IMR-90 (cell line): Measurements from ENCODE around the gene PRPSAP1. TPM values are rescaled to one million over a fixed set of nuclear protein-coding genes. Genes with fewer than 3 reads are reported as not detected.

Experiments
- ATAC-seq: fragments of 200-7000 bp; cut with Tn5 transposase; 2 replicates; pipeline ENCODE4 v1.9.1; 2020; ENCODE audit warnings: low read depth, mild to moderate bottlenecking, moderate library complexity
- BruUV-seq: library from RNA; stranded (reverse); fragments of 400-500 nt; replicated peaks from 2 replicates; lab custom pipeline; 2021; lab: Mats Ljungman, UMichigan
- CTCF ChIA-PET: fragments of 300-600 bp; formaldehyde crosslinking; extraction: SDS; loops from one replicate; lab custom pipeline; 2021; ENCODE audit warnings: antibody characterized with exemption; lab: Yijun Ruan, JAX
- POLR2A ChIA-PET: fragments of 300-600 bp; sonication (Branson Sonifier 250); formaldehyde crosslinking; loops from one replicate; lab custom pipeline; 2022; ENCODE audit warnings: antibody characterized with exemption; ENCODE audit not compliant: unreplicated experiment; lab: Charles Lee
- DNase-seq: peaks from one replicate; pipeline ENCODE4 v3.0.0; 2013
- H2AFZ ChIP-seq: replicated peaks from 2 replicates; pipeline ENCODE3; 2013; ENCODE audit warnings: low read length, mild to moderate bottlenecking; ENCODE audit not compliant: poor library complexity
- H2AK5ac ChIP-seq: 2 replicates; pipeline ENCODE4 v1.6.1; 2013; ENCODE audit warnings: low read depth, low read length, inconsistent platforms
- H2AK9ac ChIP-seq: replicated peaks from 2 replicates; pipeline ENCODE3; 2013; ENCODE audit warnings: mild to moderate bottlenecking, low read depth, low read length, moderate library complexity; ENCODE audit not compliant: poor library complexity
- H2BK120ac ChIP-seq: 2 replicates; pipeline ENCODE4 v1.6.1; 2013; ENCODE audit warnings: low read depth, low read length, inconsistent platforms
- H2BK15ac ChIP-seq: 3 replicates; pipeline ENCODE4 v1.6.1; 2013; ENCODE audit warnings: low read depth, low read length, inconsistent platforms
- H2BK20ac ChIP-seq: 2 replicates; pipeline ENCODE4 v1.6.1; 2013; ENCODE audit warnings: low read depth, mild to moderate bottlenecking, inconsistent platforms, low read length, moderate library complexity
- H2BK5ac ChIP-seq: 2 replicates; pipeline ENCODE4 v1.6.1; 2013; ENCODE audit warnings: mild to moderate bottlenecking, low read depth, low read length, inconsistent platforms; ENCODE audit not compliant: poor library complexity, severe bottlenecking
- H3K14ac ChIP-seq: replicated peaks from 2 replicates; pipeline ENCODE4 v1.6.1; 2013; ENCODE audit warnings: low read depth, low read length, inconsistent platforms
- H3K18ac ChIP-seq: 2 replicates; pipeline ENCODE4 v1.6.1; 2013; ENCODE audit warnings: low read depth, low read length, control low read depth
- H3K23ac ChIP-seq: 2 replicates; pipeline ENCODE4 v1.6.1; 2013; ENCODE audit warnings: low read depth, low read length, inconsistent platforms
- H3K27ac ChIP-seq: 2 replicates; pipeline ENCODE4 v1.5.1; 2013; ENCODE audit warnings: mild to moderate bottlenecking, control low read depth, low read length; ENCODE audit not compliant: insufficient read depth
- H3K27me3 ChIP-seq: 2 replicates; pipeline ENCODE4 v1.6.1; 2013; ENCODE audit warnings: low read length; ENCODE audit not compliant: control insufficient read depth, insufficient read depth
- H3K36me3 ChIP-seq: 2 replicates; pipeline ENCODE4 v1.6.1; 2013; ENCODE audit warnings: low read length, mixed read lengths; ENCODE audit not compliant: control insufficient read depth, insufficient read depth
- H3K4ac ChIP-seq: 2 replicates; pipeline ENCODE4 v1.6.1; 2013; ENCODE audit warnings: low read depth, low read length, inconsistent platforms
- H3K4me1 ChIP-seq: 2 replicates; pipeline ENCODE4 v1.6.1; 2013; ENCODE audit warnings: low read length, mixed read lengths; ENCODE audit not compliant: control insufficient read depth, insufficient read depth
- H3K4me2 ChIP-seq: 2 replicates; pipeline ENCODE4 v1.6.1; 2013; ENCODE audit warnings: low read depth, mild to moderate bottlenecking, control low read depth, low read length, moderate library complexity
- H3K4me3 ChIP-seq: 2 replicates; pipeline ENCODE4 v1.5.1; 2013; ENCODE audit warnings: low read depth, mild to moderate bottlenecking, control low read depth, low read length, moderate library complexity; ENCODE audit not compliant: insufficient read depth
- H3K56ac ChIP-seq: 2 replicates; pipeline ENCODE4 v1.6.1; 2013; ENCODE audit warnings: low read length, inconsistent platforms; ENCODE audit not compliant: insufficient read depth; ENCODE audit errors: extremely low read depth
- H3K79me1 ChIP-seq, 2 experiments: 2 replicates each; pipeline ENCODE4 v1.6.1; 2013; ENCODE audit warnings: low read length in 2 of 2, inconsistent platforms in 1 of 2, low read depth in 1 of 2
- H3K9ac ChIP-seq: 2 replicates; pipeline ENCODE4 v1.6.1; 2013; ENCODE audit warnings: low read depth, low read length, control low read depth
- H3K9me1 ChIP-seq: 2 replicates; pipeline ENCODE4 v1.6.1; 2013; ENCODE audit warnings: low read length, inconsistent platforms; ENCODE audit not compliant: insufficient read depth
- H3K9me3 ChIP-seq: 2 replicates; pipeline ENCODE4 v1.6.1; 2013; ENCODE audit warnings: low read length; ENCODE audit not compliant: control insufficient read depth, insufficient read depth
- H4K20me1 ChIP-seq: 2 replicates; pipeline ENCODE4 v1.6.1; 2013; ENCODE audit warnings: low read length, inconsistent platforms; ENCODE audit not compliant: insufficient read depth
- H4K5ac ChIP-seq: 2 replicates; pipeline ENCODE4 v1.6.1; 2013; ENCODE audit warnings: mild to moderate bottlenecking, low read depth, low read length, control low read depth
- H4K8ac ChIP-seq, 2 experiments: 2 replicates each; pipeline ENCODE4 v1.6.1; 2013; ENCODE audit warnings: low read depth in 2 of 2, low read length in 2 of 2, control low read depth in 1 of 2, inconsistent platforms in 1 of 2
- H4K91ac ChIP-seq: 2 replicates; pipeline ENCODE4 v1.6.1; 2013; ENCODE audit warnings: low read depth, low read length, inconsistent platforms; ENCODE audit not compliant: insufficient read depth
- BHLHE40 ChIP-seq: fragments of 150-350 bp; IDR thresholded peaks from 2 replicates; pipeline ENCODE4 v1.6.1; 2016; ENCODE audit warnings: mild to moderate bottlenecking, low read depth, low read length
- CHD1 ChIP-seq: IDR thresholded peaks from 2 replicates; pipeline ENCODE4 v1.6.1; 2012; ENCODE audit warnings: low read depth, low read length, improper control_type of control experiment
- CTCF ChIP-seq: conservative IDR thresholded peaks from 2 replicates; pipeline ENCODE4 v1.5.1; 2012; ENCODE audit warnings: mild to moderate bottlenecking, low read depth, low read length, improper control_type of control experiment
- MXI1 ChIP-seq: IDR thresholded peaks from 2 replicates; pipeline ENCODE4 v1.6.1; 2012; ENCODE audit warnings: low read depth, mild to moderate bottlenecking, low read length, moderate library complexity, borderline replicate concordance
- POLR2A ChIP-seq: IDR thresholded peaks from 2 replicates; pipeline ENCODE4 v1.6.1; 2012; ENCODE audit warnings: mild to moderate bottlenecking, low read depth, low read length
- RAD21 ChIP-seq: IDR thresholded peaks from 2 replicates; pipeline ENCODE4 v1.6.1; 2012; ENCODE audit warnings: low read length, improper control_type of control experiment
- SMC3 ChIP-seq: fragments of 150-350 bp; IDR thresholded peaks from 2 replicates; pipeline ENCODE4 v1.6.1; 2016; ENCODE audit warnings: low read depth, mild to moderate bottlenecking, antibody characterized with exemption, low read length, moderate library complexity
- WGBS, 2 experiments: methylation state at CpG; one replicate each; pipeline versions ENCODE4 v1.1.5 to v1.1.7; 2013; ENCODE audit warnings: missing lambda C conversion rate in 2 of 2; ENCODE audit not compliant: insufficient read length in 1 of 2; ENCODE audit errors: extremely low coverage in 2 of 2; 5-methylcytosine and 5-hydroxymethylcytosine counted together
- dilution Hi-C: fragments of 300-500 bp; cut with HindIII; formaldehyde crosslinking; loops from one replicate; pipeline ENCODE4 v1.14.3; 2018; ENCODE audit warnings: low sequenced_read_pairs; ENCODE audit not compliant: unreplicated experiment
- in situ Hi-C: fragments of 300-500 bp; cut with MboI; formaldehyde crosslinking; loops from 3 replicates; pipeline ENCODE4 v1.14.3; 2019; ENCODE audit warnings: low sequenced_read_pairs, inconsistent platforms, mixed read lengths
- intact Hi-C: fragments of 100-400 bp; cut with micrococcal nuclease; formaldehyde crosslinking; loops from 2 replicates; pipeline ENCODE4 v1.10.0; 2022
- polyA plus RNA-seq, 3 experiments: library from polyadenylated mRNA; depleted of rRNA; stranded (reverse); fragments of >200 nt; gene quantifications; 2 replicates each; pipeline ENCODE4 v1.2.3, GENCODE V29; 2012; ENCODE audit warnings: low replicate concordance in 1 of 3
- total RNA-seq: library from RNA; depleted of rRNA; stranded (reverse); fragments of >200 nt; gene quantifications from 2 replicates; pipeline ENCODE4 v1.2.3, GENCODE V29; 2012

The PRPSAP1 gene
- total and polyA plus RNA-seq, 2 of the 4 experiments (the other 2 are of a cell fraction): 34.4 to 48.6 TPM

- Histone ChIP-seq H3K4me2 (no peak overlapping the region), H2BK20ac (no peak overlapping the region), H3K23ac (no peak overlapping the region), H4K5ac (no peak overlapping the region), H3K4me3 (no peak overlapping the region), H4K8ac (no peak overlapping the region), H3K9ac (no peak overlapping the region), H2AK9ac (no peak overlapping the region), H2BK120ac (no peak overlapping the region), H3K9me3 (no peaks in the 10 kb centered on the region), H3K79me1 (peaks cover 0 to 15% of the 10 kb centered on the region in 2 experiments; a peak in 1 of 4 replicates), H3K14ac (no peak overlapping the region), H3K27ac (no peak overlapping the region), H2AFZ (no peak overlapping the region), H3K4ac (no peak overlapping the region), H3K56ac (no peak overlapping the region), H3K4me1 (no peaks in the 10 kb centered on the region; the same call in 1 of the 2 replicates), H3K36me3 (peaks cover 77% of the 10 kb centered on the region), H2BK5ac (no peak overlapping the region), H3K27me3 (no peaks in the 10 kb centered on the region), H3K18ac (no peak overlapping the region), H4K20me1 (peaks cover 4% of the 10 kb centered on the region; the same call in 1 of the 2 replicates), H2AK5ac (no peak overlapping the region), H3K9me1 (peaks cover 8% of the 10 kb centered on the region; the same call in 1 of the 2 replicates), H2BK15ac (no peak overlapping the region), H4K91ac (no peak overlapping the region)
- CTCF ChIA-PET: interaction anchor here (1.6 kb wide), 1 partner anchor 9 kb away, joined by 6 read pairs; no protein-coding TSS in a partner anchor
- DNase-seq (no peak), ATAC-seq (no peak)
- POLR2A ChIA-PET: no interaction called here
- in situ Hi-C loops (loop anchor here (5.0 to 10.0 kb wide), 3 partner anchors 58 to 105 kb away; partner anchors contain the start of gene RHBDF2), intact Hi-C loops (no loop called here), dilution Hi-C loops (no loop called here)
- TF ChIP-seq MXI1 (no peak), POLR2A (no peak), RAD21 (no peak), CTCF (no peak), SMC3 (no peak), BHLHE40 (no peak), CHD1 (no peak)
- WGBS, 2 experiments: 94% methylated on average over 19 of the region's 33 CpGs; no CpG with 5 or more reads in 1 of the 2 experiments
- BruUV-seq: no TSS peak
These were observed 45.8 kb upstream of the PRPSAP1 start for GRCh38 chr17:76399175-76400172.
